EH (cell line): ENCODE results near the gene WDR7.

Experiments used
- DNase-seq: peaks from one replicate; pipeline ENCODE4 v3.0.0-alpha.2; 2015; ENCODE audit warnings: low read depth

The WDR7 gene

DNA sequence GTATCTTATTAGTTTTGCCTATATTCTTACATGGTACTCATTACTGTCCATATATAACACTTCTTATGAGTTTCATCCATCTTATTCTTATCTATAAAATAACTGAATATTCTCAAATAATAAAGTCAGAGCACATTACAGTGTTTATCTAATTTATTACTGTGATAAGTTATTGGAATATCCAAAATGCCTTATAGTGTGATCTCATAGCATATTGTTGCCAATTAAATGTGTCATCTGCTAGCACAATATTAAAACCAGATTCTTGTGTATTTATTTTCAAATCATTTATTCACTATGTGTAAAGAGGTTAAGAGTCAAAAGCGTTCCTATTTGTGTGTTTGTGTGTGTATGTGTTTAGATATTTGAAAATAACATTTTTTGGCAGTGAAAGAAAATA, 151.9 kb downstream of the WDR7 start:
- DNase-seq: no peak

DNA sequence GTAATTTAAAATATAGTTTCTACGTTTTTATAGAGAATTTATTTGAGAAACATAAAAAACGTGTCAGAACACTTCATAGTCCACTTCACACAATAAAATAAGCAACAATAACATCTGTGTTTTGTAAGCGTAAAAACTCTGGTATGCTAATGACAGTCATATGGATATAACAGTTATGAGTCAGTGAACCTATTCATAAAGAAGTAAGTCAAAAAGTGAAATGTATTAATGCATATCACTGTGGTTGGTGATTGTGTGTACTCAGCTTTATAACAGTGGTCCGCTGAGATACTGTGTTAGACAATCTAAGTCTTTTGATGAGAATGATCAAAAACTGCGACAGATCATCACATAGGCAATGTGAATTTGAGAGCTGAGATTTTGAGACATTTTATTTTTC, 153.2 kb downstream of the WDR7 start:
- no peak for DNase-seq

DNA sequence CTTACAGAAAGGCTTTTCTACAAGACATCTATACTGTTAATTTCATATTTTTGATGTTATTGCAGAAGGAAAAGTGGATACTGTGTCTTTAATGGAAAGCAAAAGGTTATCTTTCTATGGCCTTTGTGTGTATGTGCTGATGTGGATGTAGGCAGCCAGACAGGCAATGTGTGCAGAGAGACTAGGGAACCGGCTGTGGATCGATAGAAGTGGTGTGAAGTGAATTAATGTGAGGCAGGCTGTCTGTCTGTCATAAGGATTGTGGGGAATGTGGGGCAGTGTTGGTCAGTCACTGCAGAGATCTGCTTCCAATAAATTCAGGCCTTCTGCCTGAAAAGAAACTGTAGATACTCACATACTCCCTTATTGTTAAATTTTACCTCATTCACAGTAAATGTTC, 156.7 kb downstream of the WDR7 start:
- no peak for DNase-seq

DNA sequence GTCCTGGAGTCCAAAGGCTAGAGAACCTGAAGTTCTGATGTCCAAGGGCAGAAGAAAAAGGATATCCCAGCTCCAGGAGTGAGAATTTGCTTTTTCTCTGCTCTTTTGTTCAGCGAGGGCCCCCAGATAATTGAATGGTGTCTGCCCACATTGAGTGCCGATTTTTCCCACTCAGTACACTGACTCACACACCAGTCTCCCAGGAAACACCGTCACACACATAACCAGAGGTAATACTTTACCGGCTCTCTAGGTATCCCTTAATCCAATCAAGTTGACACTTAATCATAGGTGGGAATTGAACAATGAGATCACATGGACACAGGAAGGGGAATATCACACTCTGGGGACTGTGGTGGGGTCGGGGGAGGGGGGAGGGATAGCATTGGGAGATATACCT, 161.5 kb downstream of the WDR7 start:
- DNase-seq: no peak

DNA sequence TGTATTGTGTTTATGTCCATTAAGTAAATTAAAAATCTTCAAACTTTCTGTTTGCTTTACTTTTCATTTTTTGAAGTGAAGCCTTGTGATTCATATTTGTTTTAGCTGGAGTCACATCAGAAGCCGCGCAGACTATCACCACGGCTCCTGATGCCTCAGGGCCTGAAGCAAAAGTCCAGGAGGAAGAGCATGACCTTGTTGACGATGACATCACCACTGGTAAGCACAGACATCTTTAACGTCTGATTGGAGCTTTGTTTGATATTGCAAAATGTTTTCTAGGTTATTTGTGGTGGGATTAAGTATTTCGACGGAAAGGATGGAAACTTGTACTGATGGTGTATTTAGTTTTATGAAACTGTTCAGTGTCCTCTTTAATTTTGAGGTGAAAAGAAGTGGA, 164.8 kb downstream of the WDR7 start:
- DNase-seq: peak; percentile 58

DNA sequence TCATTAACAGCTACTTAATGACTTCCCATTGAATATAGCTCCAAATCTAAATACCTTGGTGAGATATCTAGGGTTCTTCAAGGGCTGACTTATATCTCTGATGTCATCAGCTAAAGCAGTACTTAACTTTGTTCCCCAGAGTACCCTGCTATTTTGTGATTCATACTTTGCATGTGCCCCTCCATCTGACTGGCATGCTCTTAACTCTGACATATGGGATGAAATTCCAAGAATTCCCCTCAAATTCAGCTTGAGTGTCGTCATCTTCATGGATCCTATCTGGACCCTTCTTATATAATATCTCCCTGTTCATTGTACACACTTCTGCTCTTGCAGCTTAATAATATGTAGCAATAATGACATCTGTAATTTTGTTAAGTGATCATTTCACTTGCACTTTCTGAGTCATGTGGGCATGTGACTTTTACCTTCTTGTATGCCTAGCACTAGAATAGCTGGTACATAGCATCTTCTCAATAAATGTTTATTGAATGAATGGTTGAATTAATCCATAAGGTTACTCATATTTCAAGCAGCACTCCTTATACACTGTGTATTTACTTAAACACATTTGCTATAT, 172.9 kb downstream of the WDR7 start:
- DNase-seq: peak; percentile 39

DNA sequence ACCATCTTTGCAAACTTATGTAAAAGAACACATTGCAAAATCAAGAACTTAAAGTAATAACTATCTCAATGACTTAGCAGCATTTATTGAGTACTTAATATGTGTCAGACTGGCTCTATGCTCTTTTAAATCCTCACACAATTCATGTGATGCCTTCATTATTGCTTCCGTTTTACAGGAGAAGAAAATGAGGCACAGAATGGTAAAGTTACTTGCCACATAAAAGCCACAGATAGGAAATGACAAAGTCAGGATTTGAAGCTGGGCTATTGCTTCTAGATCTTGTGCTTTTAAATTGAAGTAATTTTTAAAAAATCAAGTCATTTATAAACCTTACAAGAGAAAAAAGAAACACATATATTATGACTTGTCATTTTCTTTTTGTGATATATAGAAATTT, 174.2 kb downstream of the WDR7 start:
- DNase-seq: no peak

DNA sequence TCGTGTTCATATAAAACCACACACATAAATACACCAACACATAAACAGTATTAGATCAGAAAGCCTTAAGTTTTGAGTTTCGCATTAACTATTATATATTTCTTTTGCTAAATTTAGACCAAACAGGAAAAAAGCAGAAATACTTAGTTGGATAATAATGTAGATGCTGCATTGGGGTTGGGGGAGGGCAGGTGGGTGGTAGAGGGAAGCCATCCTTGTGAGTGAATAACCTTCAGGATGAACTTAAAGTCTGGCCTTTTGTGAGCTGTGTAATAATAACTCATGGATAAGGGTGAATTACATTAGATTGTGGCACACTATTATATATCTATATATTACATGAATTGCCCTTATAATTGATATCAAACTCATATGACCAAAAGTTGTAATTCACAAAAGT, 174.7 kb downstream of the WDR7 start:
- no peak for DNase-seq

DNA sequence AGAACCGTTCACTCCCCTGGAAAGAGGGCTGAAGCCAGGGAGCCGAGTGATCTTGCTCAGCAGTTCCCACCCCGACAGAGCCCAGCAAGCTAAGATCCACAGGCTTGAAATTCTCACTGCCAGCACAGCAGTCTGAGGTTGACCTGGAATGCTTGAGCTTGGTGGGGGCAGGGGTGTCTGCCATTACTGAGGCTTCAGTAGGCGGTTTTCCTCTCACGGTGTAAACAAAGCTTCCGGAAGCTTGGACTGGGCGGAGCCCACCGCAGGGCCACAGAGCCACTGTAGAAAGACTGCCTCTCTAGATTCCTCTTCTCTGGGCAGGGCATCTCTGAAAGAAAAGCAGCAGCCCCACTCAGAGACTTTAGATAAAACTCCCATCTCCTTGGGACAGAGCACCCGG, 180.8 kb downstream of the WDR7 start:
- peak; percentile 26 for DNase-seq

DNA sequence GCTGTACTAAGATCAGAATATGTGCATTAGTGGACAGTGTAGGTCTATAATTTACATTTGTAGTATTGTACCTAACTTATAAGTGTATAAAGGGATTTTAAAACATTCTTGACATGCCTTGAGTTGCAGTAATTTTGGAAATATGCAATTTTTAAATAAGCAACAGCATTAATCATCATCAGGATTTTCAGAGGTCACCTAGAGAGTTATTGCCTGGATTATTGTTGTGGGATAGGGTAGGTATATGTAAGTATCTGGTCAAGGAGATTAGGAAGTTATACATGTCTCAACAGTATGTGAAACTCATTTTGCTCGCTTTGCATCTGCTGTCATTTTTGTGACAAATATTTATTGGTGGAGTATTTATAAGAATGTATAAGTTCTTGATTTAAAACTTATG, 184.2 kb downstream of the WDR7 start:
- peak; percentile 25 for DNase-seq

DNA sequence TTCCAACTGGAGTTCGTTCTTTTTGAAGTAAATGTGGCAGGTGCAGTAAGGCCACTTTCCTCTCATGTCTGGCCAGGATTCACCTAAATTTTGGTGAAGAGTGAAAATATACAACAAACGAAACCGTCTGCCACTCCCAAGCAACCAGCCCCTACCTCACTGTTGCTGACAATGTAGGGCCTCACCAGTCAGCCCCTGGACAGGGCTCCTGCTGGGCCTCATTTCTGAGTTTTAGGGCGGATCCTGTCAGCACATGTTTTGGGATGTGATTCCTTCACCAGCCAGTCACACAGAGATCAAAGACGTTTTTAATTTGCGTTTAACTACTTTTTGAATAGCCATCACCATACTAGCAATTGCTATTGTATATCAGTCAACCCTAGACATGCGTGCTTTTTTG, 185.0 kb downstream of the WDR7 start:
- no peak for DNase-seq

DNA sequence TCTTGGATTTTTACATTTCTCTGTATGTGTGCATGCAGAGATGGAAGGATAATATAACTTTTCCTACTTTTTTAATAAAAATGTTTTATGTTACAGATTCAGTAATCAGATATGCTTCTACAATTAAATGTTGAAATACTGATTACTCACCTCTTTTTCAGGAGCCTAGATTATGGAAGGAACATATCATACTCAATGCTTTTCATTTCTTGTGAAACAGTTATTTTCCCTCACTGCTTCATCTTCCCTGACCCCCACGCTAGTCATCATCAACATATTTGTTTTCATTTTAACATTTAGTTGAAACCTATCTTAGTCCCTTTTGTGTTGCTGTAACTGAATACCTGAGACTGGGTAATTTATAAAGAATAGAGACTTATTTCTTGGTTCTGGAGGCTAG, 190.7 kb downstream of the WDR7 start:
- no peak for DNase-seq

DNA sequence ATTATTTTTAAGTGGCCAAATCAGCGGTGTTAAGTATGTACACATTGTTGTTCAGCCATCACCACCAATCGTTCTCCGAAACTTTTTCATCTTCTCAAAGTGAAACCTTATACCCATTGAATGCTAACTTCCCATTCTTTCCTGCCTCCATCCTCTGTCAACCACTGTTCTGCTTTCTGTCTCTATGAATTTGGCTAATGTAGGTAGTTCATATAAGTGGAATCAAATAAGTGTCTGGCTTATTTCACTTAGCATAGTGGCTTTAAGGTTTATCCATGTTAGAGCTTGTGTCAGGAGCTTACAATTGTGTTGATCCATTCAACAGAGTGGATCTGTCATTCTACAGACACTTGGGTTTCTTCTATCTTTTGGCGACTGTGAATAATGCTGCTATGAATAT, 192.1 kb downstream of the WDR7 start:
- DNase-seq: no peak

DNA sequence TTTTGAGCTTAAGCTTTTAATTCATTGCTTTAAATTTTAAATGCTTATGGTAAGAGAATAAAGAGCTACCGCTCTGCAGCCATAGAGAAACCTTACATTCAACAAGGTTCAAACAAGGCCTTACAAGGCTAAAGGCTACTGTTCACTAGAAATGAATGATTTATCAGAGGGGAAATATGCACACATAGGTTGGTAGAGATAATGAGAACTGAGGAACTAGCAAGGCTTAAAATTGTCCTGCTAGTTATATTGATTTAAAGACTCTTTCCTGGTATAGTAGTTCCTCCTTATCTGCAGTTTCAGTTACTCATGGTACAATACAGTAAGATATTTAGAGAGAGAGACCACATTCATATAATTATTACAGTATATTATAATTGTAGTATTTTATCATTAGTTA, 193.4 kb downstream of the WDR7 start:
- no peak for DNase-seq

DNA sequence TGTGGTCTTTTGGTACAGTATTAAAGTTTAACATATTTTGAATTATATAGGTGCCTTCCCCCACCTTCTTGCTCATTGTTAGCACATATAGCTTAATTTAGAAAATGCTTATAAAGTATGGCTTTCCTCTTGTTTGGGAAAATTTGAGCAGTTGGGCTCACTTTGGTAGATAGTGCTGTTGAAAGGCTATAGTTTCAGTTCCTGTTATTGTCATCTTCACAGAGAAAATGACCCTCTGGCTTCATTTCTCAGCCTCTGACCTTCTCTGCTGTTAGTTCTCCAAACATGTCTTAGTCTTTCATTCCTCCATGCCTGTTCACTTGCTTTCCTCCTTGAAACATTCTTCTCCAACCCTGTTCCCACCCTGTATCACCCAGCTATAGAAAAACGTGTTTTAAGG, 200.6 kb downstream of the WDR7 start:
- DNase-seq: no peak

DNA sequence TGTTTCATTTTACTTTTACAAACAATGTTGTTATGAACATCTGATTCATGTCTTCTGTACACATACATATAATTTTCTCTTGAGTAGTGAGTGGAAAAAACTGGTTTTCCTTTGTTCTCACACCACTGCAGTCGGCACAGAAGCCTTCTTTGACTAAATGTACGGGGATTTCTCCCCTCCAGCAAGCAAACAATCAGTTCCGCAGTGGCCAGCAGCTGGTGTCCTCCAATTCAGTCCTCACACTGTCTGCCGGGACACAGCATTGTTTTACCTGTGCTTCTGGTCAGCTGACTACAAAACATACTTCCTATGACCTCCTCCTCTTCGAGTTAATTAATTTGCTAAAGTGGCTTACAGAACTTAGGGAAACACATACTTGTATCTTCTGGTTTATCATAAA, 202.8 kb downstream of the WDR7 start:
- DNase-seq: no peak

DNA sequence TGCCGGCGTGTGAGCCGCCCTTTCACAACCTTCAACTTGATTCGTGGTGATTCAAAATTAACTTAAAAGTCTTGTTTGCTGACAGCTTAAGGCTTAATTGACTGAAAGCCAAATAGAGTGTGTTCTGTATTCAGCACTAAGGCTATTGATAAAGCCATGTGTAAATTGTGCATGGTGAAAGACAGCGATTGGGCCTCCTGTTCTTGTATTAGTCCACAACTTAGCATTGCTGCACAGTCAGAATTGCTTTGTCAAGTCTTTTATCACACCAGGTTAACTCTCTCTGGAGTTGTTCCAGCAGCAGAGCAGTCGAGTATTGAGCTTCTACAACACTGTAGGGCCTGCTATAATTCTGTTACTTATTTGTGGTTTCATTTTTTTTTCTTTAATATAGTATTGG, 210.1 kb downstream of the WDR7 start:
- DNase-seq: no peak

DNA sequence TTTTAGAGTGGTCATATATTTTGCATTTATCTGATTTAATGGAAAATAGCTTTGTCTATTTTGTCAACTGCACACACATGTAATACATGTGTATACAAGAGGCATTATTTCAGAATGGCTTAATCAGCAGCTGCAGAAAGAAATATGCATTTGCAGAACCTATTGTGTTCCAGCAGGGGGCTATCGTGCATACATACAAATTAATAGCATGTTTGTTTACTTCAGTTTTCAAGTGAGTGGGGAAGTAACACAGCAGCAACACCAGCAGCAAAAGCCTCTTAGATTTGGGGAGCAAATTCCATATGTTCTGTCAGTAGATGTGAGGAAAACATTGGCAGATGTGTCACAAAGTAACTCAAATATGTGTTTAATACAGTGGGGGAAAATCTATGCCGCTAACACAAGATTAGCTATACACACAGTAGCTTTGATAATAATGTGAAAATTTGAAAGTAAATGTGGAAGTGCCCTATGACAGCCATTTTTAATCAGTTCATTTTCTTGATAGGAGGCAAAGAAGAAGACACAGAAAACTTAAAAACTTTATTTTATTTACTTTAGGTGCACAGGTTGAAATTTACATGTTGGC, 218.1 kb downstream of the WDR7 start:
- peak; percentile 64 for DNase-seq

DNA sequence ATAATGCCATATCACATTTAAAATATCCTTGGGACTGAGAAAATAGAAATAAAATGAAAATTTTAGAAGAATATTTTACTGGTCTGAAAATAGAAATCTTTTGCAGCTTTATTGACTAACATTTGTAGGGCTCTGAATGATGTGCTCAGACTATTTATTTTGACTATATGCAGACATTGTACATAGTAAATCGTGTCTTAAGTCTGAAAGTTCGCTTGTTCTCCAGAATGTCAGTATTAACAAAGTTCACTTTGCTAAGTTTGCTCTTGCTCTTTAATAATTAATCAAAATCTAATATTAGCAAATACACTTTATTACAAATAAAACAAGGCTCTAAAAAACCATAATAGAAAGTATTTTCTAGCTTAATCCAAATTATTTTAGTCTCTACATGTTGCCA, 219.8 kb downstream of the WDR7 start:
- DNase-seq: no peak

DNA sequence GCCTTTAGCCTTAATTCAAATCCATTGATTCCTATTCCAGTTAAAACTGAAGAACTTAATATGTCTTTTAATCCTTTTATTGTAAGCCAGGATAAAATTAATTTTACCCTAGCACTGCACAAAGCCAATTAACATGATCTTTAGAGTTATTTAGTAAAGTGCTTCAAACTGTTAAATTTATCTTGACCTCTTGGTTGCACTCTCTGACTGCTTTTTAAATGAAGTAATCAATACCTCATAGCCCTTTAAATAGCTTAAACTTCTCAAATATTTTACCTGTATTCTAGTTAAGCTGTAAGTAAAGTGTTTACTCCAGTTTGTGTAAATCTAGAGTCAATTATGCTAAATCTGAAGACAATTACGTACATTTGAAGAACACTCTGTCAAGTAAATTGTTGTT, 221.0 kb downstream of the WDR7 start:
- no peak for DNase-seq

DNA sequence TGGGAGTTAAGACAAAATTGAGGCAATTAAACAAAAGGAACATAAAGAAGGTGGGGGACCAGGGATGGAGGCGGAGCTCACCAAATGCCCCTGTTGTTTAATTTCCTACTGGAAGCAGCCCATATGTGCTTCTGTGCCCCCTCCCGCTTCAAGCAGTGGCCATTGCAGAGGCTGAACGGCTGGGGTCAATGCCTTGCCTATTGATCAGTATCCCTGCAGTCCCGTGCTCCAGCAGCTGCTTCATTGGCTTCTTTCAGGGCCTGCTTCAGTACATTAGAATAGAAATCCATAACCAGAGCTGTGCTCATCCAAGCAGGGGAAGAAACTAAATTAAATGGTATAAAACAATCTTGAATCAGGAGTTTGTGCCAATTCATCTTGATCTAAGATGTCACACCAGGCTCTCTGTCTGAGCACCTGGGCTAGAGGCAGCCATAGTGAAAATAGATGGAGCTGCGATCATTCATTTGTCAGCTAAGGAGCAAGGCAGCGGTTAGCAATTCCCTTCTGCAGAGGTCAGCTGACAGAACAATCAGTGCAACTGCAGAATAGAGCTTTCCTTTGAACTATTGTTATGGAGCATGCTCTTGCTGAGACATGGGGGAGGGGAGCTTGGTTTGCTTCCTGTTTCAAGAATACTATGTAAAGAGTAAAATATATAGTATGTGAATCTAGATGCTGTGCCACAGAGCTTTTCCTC, 222.4 kb downstream of the WDR7 start:
- DNase-seq: no peak

DNA sequence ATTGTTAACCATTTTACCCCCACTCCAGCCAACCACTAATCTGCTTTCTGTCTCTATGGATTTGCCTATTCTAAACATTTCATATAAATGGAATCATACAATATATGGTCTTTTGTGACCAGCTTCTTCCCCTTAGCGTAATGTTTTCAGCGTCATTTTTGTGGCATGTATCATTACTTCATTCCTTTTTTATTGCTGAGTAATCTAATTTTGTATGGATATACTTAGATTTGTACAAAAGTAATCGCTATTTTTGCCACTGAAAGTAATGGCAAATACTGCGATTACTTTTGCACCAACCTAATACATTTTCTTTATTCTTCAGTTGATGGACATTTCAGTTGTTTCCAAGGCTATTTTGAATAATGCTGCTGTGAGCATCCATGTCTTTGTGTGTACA, 227.6 kb downstream of the WDR7 start:
- DNase-seq: no peak

DNA sequence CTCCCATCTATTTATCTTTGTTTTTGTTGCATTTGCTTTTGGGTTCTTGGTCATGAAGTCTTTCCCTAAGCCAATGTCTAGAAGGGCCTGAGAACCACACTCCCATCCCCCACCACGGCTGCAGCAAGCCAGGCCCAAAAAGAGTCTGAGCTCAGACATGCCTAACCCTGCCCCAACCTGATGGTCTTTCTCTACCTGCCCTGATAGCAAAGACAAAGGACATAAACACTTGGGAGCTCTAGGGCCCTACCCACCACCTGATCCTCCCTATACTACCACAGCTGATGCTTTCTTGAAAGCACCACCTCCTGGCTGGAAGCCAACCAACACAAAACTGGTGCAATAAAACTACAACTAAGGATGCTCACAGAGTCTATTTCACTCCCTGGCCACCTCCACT, 233.4 kb downstream of the WDR7 start:
- DNase-seq: no peak

DNA sequence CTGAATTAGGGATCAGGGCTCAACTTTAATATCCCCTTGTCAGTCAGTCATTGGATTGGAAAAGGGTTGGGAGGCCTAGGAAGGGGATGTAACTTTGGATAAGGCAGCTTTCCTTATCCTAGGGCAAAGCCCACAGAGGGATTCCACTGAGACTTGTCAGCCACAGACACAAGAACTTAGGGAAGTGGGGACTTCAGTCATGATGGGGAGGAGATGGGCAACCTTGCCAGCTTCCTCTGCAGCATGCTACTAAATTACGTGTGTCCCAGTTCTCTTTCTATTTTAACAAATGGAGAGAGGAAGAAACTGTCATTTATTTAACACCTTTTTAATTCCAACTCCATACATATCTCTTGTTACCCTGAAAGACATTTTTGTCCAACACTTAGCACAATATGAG, 237.8 kb downstream of the WDR7 start:
- DNase-seq: peak; percentile 14
